ENCODE measurements around the gene TAS1R2. TPM values are rescaled to one million over a fixed set of nuclear protein-coding genes. Genes with fewer than 3 reads are reported as not detected.

TAS1R2 gene
- total RNA-seq, 3 donors from 2014 or later, result not detected

DNA sequence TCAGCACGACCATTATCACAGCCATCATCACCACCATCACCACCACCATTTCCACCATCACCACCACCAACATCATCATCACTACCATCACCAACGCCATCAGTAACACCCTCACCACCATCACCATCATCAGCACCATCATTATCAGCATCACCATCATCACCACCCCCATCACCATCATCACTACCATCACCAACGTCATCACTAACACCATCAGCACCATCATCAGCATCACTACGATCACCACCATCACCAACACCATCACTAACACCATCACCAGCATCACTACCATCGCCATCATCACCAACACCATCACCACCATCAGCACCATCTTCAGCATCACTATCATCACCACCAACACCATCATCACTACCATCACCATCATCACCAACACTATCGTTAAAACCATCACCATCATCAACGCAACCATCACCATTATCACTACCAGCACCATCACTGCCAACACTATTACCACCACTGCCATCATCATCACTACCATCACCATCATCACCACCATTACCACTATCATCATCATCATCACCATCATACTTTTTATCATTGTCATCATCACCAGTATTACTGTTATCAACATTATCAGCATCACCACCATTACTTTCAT is 1.3 kb downstream of the TAS1R2 start:
- H3K4me1 ChIP-seq (ENCODE audit: low read depth), result no peaks in the 10 kb centered on the region
- H3K4me3 ChIP-seq, result no peak overlapping the region
- H3K36me3 ChIP-seq (ENCODE audit: low read depth), result no peaks in the 10 kb centered on the region
- ATAC-seq (no peak), DNase-seq (no peak)
- intact Hi-C loops (cut with DNase I, micrococcal nuclease), result no loop called here
- no peaks in the 10 kb centered on the region for H3K9me3 ChIP-seq
- TF ChIP-seq, protein P1, sequence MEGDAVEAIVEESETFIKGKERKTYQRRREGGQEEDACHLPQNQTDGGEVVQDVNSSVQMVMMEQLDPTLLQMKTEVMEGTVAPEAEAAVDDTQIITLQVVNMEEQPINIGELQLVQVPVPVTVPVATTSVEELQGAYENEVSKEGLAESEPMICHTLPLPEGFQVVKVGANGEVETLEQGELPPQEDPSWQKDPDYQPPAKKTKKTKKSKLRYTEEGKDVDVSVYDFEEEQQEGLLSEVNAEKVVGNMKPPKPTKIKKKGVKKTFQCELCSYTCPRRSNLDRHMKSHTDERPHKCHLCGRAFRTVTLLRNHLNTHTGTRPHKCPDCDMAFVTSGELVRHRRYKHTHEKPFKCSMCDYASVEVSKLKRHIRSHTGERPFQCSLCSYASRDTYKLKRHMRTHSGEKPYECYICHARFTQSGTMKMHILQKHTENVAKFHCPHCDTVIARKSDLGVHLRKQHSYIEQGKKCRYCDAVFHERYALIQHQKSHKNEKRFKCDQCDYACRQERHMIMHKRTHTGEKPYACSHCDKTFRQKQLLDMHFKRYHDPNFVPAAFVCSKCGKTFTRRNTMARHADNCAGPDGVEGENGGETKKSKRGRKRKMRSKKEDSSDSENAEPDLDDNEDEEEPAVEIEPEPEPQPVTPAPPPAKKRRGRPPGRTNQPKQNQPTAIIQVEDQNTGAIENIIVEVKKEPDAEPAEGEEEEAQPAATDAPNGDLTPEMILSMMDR (IDR thresholded peaks at IDR 0.05), result no peak

DNA sequence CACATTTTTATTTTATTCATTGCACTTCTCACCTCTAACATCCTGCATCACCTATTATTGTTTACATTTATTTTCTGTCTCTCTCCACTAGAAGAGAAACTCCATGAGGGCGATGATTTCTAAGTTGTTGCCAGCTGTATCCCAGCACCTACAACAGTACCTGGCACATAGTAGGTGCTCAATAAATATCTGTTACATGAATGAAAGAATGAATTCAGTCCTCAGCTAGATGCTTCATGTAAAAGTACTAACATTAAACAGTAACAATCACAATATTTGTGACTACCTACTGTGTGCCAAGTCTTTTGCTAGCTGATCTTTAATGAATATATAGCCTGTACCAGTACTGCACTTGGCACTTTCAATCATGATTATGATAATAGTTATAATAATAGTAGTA is 3.0 kb downstream of the TAS1R2 start:
- H3K36me3 ChIP-seq (ENCODE audit: low read depth), result no peaks in the 10 kb centered on the region
- DNase-seq, result no peak
- ATAC-seq, result no peak
- H3K4me1 ChIP-seq (ENCODE audit: low read depth), result no peaks in the 10 kb centered on the region
- H3K4me3 ChIP-seq, result no peak overlapping the region
- intact Hi-C loops (cut with DNase I, micrococcal nuclease), result no loop called here
- H3K9me3 ChIP-seq, result no peaks in the 10 kb centered on the region
- TF ChIP-seq, protein P1 (IDR thresholded peaks at IDR 0.05), result no peak

DNA sequence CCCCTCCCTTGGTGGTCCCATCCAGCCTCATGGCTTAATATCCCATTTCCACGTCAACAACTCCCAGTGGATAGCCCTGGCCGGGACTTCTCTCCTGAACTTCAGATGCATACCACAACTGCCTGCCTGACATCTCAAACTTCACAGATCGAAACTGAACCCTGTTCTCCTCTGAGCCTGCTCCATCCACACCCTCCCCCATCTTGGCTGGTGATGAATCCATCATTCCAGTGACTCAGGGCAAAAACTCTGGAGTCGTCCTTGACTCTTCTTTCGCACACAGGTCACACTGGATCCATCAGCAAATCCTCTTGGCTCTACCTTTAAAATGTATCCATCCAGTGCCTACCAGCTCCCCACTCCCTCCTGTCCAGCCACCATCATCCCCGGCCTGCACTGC is 3.9 kb downstream of the TAS1R2 start:
- TF ChIP-seq, protein P1 (IDR thresholded peaks at IDR 0.05), result no peak
- Histone ChIP-seq H3K4me1 (ENCODE audit: low read depth) (no peaks in the 10 kb centered on the region), H3K9me3 (no peaks in the 10 kb centered on the region), H3K4me3 (no peak overlapping the region), H3K36me3 (ENCODE audit: low read depth) (no peaks in the 10 kb centered on the region)
- DNase-seq, result no peak
- intact Hi-C loops (cut with DNase I, micrococcal nuclease), result no loop called here
- no peak for ATAC-seq

DNA sequence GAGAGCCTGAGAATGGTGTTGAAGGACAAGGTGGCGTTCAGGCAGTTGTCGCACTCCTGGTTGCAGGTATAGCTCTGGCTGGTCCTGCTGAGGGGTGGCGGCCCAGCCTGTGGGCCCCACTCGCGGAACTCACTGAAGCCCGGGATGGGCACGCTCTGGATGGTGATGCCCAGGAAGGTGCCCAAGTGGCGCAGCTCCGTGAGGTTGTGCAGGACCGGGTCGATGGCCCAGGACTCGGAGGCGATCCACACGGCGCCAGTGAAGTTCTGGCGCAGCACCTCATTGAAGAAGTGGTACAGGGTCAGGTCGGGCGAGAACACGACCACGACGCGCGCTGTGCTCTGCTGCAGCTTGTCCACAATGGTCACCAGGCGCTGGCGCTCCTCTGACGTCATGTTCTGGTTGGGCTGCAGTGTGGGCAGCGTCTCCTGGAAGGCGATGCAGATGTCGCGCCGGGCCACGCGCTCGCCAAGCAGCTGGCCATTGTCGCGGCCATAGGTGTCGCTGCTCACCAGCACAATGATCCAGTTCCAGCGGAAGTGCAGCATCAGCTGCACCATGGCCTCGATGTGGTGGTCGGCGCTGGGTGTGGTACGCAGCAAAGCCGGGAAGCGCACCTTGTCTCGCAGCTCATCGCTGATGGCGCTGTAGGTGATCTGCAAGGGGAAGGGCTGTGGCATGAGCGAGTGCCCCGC is 5.0 kb downstream of the TAS1R2 start:
- DNase-seq, result no peak
- Histone ChIP-seq H3K36me3 (ENCODE audit: low read depth) (no peaks in the 10 kb centered on the region), H3K4me3 (no peak overlapping the region), H3K9me3 (no peaks in the 10 kb centered on the region), H3K4me1 (ENCODE audit: low read depth) (no peaks in the 10 kb centered on the region)
- no peak for ATAC-seq
- intact Hi-C loops (cut with DNase I, micrococcal nuclease), result no loop called here
- TF ChIP-seq, protein P1 (IDR thresholded peaks at IDR 0.05), result no peak

DNA sequence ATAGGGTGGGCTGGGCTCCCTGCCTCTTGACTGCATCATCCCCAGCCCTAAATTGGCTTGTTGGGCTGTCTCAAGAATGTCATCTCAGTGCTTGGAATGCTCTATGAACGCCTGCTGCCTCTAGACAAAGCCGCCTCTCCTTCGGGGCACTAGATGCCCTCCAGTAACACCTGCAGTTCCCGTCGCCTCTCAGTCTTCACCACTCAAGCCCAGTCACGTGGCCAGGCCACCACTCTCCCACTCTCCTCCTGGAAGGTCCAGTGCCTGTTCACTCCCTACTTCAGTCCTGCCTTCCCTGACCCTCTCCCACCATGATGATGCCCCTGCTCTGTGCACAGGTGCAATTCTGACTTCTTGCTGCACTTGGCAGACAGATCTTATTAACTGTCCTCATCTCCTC is 7.0 kb downstream of the TAS1R2 start:
- no peaks in the 10 kb centered on the region for H3K4me1 ChIP-seq (ENCODE audit: low read depth)
- H3K36me3 ChIP-seq (ENCODE audit: low read depth), result no peaks in the 10 kb centered on the region
- TF ChIP-seq, protein P1 (IDR thresholded peaks at IDR 0.05), result no peak
- DNase-seq (no peak), ATAC-seq (no peak)
- intact Hi-C loops (cut with DNase I, micrococcal nuclease), result no loop called here
- H3K9me3 ChIP-seq, result no peaks in the 10 kb centered on the region
- no peak overlapping the region for H3K4me3 ChIP-seq

All from mucosa of descending colon (tissue), 3 donors.